ENCODE data around the gene PTGDR2.

Gene PTGDR2

GRCh38 chr11:60863550-60864521 lies 8.1 kb upstream of the PTGDR2 start:
- no peak overlapping the region for H3K4me3 ChIP-seq (ENCODE audit: low read depth, low read length)
- TF ChIP-seq, protein P1, sequence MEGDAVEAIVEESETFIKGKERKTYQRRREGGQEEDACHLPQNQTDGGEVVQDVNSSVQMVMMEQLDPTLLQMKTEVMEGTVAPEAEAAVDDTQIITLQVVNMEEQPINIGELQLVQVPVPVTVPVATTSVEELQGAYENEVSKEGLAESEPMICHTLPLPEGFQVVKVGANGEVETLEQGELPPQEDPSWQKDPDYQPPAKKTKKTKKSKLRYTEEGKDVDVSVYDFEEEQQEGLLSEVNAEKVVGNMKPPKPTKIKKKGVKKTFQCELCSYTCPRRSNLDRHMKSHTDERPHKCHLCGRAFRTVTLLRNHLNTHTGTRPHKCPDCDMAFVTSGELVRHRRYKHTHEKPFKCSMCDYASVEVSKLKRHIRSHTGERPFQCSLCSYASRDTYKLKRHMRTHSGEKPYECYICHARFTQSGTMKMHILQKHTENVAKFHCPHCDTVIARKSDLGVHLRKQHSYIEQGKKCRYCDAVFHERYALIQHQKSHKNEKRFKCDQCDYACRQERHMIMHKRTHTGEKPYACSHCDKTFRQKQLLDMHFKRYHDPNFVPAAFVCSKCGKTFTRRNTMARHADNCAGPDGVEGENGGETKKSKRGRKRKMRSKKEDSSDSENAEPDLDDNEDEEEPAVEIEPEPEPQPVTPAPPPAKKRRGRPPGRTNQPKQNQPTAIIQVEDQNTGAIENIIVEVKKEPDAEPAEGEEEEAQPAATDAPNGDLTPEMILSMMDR (IDR thresholded peaks at IDR 0.05; ENCODE audit: low read depth, low read length): no peak

DNA sequence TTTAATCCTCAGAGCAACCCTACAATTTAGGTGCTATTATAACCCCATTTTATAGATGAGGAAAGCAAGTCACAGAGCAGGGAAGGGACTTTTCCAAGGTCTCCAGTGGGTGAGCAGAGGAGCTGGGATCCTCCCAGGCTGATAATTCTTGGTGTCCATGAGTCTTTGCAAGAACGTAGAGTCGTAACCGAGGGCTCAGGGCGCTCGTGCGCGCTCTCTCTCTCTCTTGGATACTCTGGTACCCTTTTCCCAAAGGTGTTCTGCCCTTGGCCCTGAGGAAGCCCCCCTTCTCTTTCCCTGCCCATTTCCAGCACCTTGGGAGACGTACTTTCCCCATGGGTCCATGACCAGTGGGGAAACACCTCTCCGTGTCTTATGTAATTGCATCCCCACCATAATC lies 6.4 kb upstream of the PTGDR2 start:
- TF ChIP-seq, protein P1 (IDR thresholded peaks at IDR 0.05; ENCODE audit: low read depth, low read length): no peak
- H3K4me3 ChIP-seq (ENCODE audit: low read depth, low read length): no peak overlapping the region

GRCh38 chr11:60860943-60861342 lies 5.2 kb upstream of the PTGDR2 start:
- TF ChIP-seq, protein P1 (IDR thresholded peaks at IDR 0.05; ENCODE audit: low read depth, low read length): no peak
- H3K4me3 ChIP-seq (ENCODE audit: low read depth, low read length): no peak overlapping the region

- TF ChIP-seq, protein P1 (IDR thresholded peaks at IDR 0.05; ENCODE audit: low read depth, low read length): no peak
- no peak overlapping the region for H3K4me3 ChIP-seq (ENCODE audit: low read depth, low read length)
These were observed 4.0 kb upstream of the PTGDR2 start for GRCh38 chr11:60859616-60860250.

DNA sequence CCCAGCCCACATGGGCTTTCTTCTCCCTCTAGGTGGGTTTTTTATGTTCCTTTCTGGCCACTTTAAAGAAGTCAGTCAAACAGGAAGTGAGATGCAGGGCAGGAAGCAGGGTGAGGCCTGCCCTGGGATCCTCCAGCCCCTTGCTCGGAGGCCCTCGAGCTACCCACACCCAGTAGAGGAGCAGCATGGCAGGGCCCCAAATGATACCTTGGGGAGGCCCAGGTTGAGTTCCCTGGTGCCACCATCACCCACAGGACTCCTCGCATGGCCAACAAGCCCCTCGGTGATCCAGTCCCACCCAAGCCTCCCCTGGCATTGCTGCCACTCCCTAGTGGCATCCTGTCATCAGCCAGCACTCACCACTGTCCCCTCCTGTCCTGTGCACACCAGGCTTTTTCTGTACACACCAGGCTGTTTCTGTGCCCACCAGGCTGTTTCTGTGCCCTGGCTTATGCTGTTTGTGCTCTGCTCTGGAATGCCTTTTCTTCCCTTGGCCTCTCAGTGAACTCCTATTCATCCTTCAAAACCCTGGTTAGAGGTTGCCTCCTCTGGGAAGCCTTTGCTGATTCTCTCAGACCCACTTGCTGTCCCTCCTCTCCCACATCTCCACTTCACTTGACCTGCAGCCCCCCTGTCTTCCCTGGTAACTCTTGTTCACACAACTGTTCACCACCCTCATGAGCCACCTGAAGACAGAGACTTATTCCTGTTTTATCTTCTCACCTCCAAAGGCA lies 3.1 kb upstream of the PTGDR2 start:
- H3K4me3 ChIP-seq (ENCODE audit: low read depth, low read length): no peak overlapping the region
- TF ChIP-seq, protein P1 (IDR thresholded peaks at IDR 0.05; ENCODE audit: low read depth, low read length): no peak

DNA sequence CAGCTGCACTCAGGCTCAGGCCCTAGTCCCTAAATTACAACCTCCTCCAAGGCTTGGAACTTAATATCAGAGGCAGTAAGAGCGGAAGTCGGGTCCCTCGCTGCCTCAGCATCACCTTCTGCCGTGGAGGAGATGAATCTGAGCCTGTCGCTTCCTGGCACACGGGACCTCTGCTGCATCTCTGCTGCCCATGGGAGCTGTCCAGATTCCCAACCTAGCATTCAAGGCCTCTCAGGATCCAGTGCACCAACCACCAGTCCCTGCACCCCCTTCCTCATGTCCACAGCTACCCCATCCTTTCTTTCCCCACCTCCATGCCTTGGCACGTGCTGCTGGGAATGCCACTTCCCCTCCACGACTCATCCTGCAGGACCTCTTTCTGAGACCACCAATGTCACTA lies 2.5 kb upstream of the PTGDR2 start:
- TF ChIP-seq, protein P1 (IDR thresholded peaks at IDR 0.05; ENCODE audit: low read depth, low read length): no peak
- no peak overlapping the region for H3K4me3 ChIP-seq (ENCODE audit: low read depth, low read length)

Measured in WI38 (cell line).